Esophagus (tissue), 2 donors: ENCODE data around the gene DROSHA. TPM values are rescaled to one million over a fixed set of nuclear protein-coding genes. Genes with fewer than 3 reads are reported as not detected.

Experiments
- H3K27ac ChIP-seq, 2 donors: one replicate each; pipeline ENCODE4 v1.5.1; 2013; ENCODE audit warnings: low read depth in 2 of 2, mild to moderate bottlenecking in 2 of 2, inconsistent platforms in 1 of 2, low read length in 1 of 2, moderate library complexity in 1 of 2
- H3K27me3 ChIP-seq, 2 donors: one replicate each; pipeline ENCODE4 v1.6.1; 2013; ENCODE audit warnings: low read length in 2 of 2, control low read depth in 1 of 2, mild to moderate bottlenecking in 1 of 2; ENCODE audit not compliant: insufficient read depth in 2 of 2, control insufficient read depth in 1 of 2
- H3K36me3 ChIP-seq, 2 donors: one replicate each; pipeline ENCODE4 v1.6.1; 2013; ENCODE audit warnings: low read length in 1 of 2; ENCODE audit not compliant: control insufficient read depth in 2 of 2, insufficient read depth in 2 of 2
- H3K4me1 ChIP-seq, 2 donors: one replicate each; pipeline ENCODE4 v1.6.1; 2013; ENCODE audit warnings: low read length in 1 of 2; ENCODE audit not compliant: control insufficient read depth in 2 of 2, insufficient read depth in 2 of 2
- H3K4me3 ChIP-seq, 2 donors: one replicate each; pipeline ENCODE4 v1.5.1; 2013; ENCODE audit warnings: low read length in 2 of 2, mild to moderate bottlenecking in 2 of 2, low read depth in 1 of 2, moderate library complexity in 1 of 2
- H3K9me3 ChIP-seq, 2 donors: one replicate each; pipeline ENCODE4 v1.6.1; 2013; ENCODE audit warnings: mild to moderate bottlenecking in 2 of 2, low read depth in 1 of 2, low read length in 1 of 2, moderate library complexity in 1 of 2; ENCODE audit not compliant: control insufficient read depth in 2 of 2, insufficient read depth in 1 of 2
- WGBS, 2 donors: extraction: QIAGEN DNeasy Blood & Tissue Kit; methylation state at CpG; one replicate each; pipeline ENCODE4 v1.1.7; 2013; 5-methylcytosine and 5-hydroxymethylcytosine counted together
- polyA plus RNA-seq, 2 donors: library from polyadenylated mRNA; stranded (reverse); fragments of 200-250 nt; gene quantifications; one replicate each; pipeline ENCODE4 v1.2.3, GENCODE V29; 2013
- donor health status: healthy with polysubstance abuse.
- donor health status: Bipolar disorder and iron deficiency.

DROSHA gene
- polyA plus RNA-seq, 2 donors = 21.8 to 34.6 TPM

- Histone ChIP-seq H3K4me1 (peaks cover 3 to 4% of the 10 kb centered on the region in 2 donors), H3K9me3 (no peaks in the 10 kb centered on the region), H3K27me3 (no peaks in the 10 kb centered on the region), H3K27ac (no peak overlapping the region), H3K4me3 (no peak overlapping the region), H3K36me3 (peaks cover 4 to 9% of the 10 kb centered on the region in 2 donors)
- 87 to 88% methylated on average over 1 of the region's 1 CpG for WGBS, 2 donors
Measured at GRCh38 chr5:31534527-31535046, 2.7 kb upstream of the DROSHA start.

GRCh38 chr5:31531543-31531887, 378 bp downstream of the DROSHA start:
- 0% methylated on average over 13 of the region's 13 CpGs for WGBS, 2 donors
- no peaks in the 10 kb centered on the region for H3K27me3 ChIP-seq
- H3K36me3 ChIP-seq = peaks cover 5 to 21% of the 10 kb centered on the region in 2 donors
- H3K27ac ChIP-seq = peak overlapping the region; percentile 76 to 78
- no peaks in the 10 kb centered on the region for H3K9me3 ChIP-seq
- peak overlapping the region; percentile 76 to 91 for H3K4me3 ChIP-seq
- peaks cover 3 to 4% of the 10 kb centered on the region in 2 donors for H3K4me1 ChIP-seq

GRCh38 chr5:31530541-31531265, 1.2 kb downstream of the DROSHA start:
- 74% methylated on average over 9 of the region's 9 CpGs for WGBS, 2 donors
- H3K4me1 ChIP-seq = peaks cover 3 to 4% of the 10 kb centered on the region in 2 donors
- H3K27ac ChIP-seq = no peak overlapping the region
- H3K36me3 ChIP-seq = peaks cover 12 to 27% of the 10 kb centered on the region in 2 donors
- peak overlapping the region; percentile 76 to 91 for H3K4me3 ChIP-seq
- H3K9me3 ChIP-seq = no peaks in the 10 kb centered on the region
- no peaks in the 10 kb centered on the region for H3K27me3 ChIP-seq

GRCh38 chr5:31523041-31523440, 8.9 kb downstream of the DROSHA start:
- no peak overlapping the region for H3K4me3 ChIP-seq
- H3K4me1 ChIP-seq = no peaks in the 10 kb centered on the region

GRCh38 chr5:31516802-31517201, 15.1 kb downstream of the DROSHA start:
- H3K4me1 ChIP-seq = no peaks in the 10 kb centered on the region
- no peaks in the 10 kb centered on the region for H3K9me3 ChIP-seq
- peaks cover 5 to 11% of the 10 kb centered on the region in 2 donors for H3K36me3 ChIP-seq
- H3K27ac ChIP-seq = no peak overlapping the region
- no peaks in the 10 kb centered on the region for H3K27me3 ChIP-seq
- H3K4me3 ChIP-seq = no peak overlapping the region
- 63 to 69% methylated on average over 1 of the region's 1 CpG for WGBS, 2 donors

More at GRCh38 chr5:31523041-31523440, 8.9 kb downstream of the DROSHA start:
- Histone ChIP-seq H3K9me3 (no peaks in the 10 kb centered on the region), H3K27ac (no peak overlapping the region), H3K27me3 (no peaks in the 10 kb centered on the region), H3K36me3 (peaks cover 9 to 20% of the 10 kb centered on the region in 2 donors)
- WGBS, 2 donors = 99% methylated on average over 4 of the region's 4 CpGs

- Histone ChIP-seq H3K27me3 (no peaks in the 10 kb centered on the region), H3K4me3 (no peak overlapping the region), H3K9me3 (no peaks in the 10 kb centered on the region), H3K27ac (no peak overlapping the region), H3K4me1 (no peaks in the 10 kb centered on the region), H3K36me3 (peaks cover 3 to 26% of the 10 kb centered on the region in 2 donors)
- WGBS, 2 donors = 90 to 98% methylated on average over 4 of the region's 4 CpGs
Measured at GRCh38 chr5:31511305-31511704, 20.6 kb downstream of the DROSHA start.

GRCh38 chr5:31504529-31504928, 27.4 kb downstream of the DROSHA start:
- H3K9me3 ChIP-seq = no peaks in the 10 kb centered on the region
- no peak overlapping the region for H3K4me3 ChIP-seq
- H3K4me1 ChIP-seq = no peaks in the 10 kb centered on the region
- H3K36me3 ChIP-seq = peaks cover 21 to 38% of the 10 kb centered on the region in 2 donors
- no peak overlapping the region for H3K27ac ChIP-seq
- WGBS, 2 donors = 89 to 91% methylated on average over 10 of the region's 10 CpGs
- no peaks in the 10 kb centered on the region for H3K27me3 ChIP-seq

GRCh38 chr5:31502506-31502905, 29.4 kb downstream of the DROSHA start:
- H3K27ac ChIP-seq = no peak overlapping the region
- WGBS, 2 donors = 95 to 97% methylated on average over 4 of the region's 4 CpGs
- no peaks in the 10 kb centered on the region for H3K4me1 ChIP-seq
- H3K4me3 ChIP-seq = no peak overlapping the region
- no peaks in the 10 kb centered on the region for H3K27me3 ChIP-seq
- H3K36me3 ChIP-seq = peaks cover 26 to 42% of the 10 kb centered on the region in 2 donors
- H3K9me3 ChIP-seq = no peaks in the 10 kb centered on the region

GRCh38 chr5:31500256-31500655, 31.6 kb downstream of the DROSHA start:
- Histone ChIP-seq H3K27ac (no peak overlapping the region), H3K9me3 (no peaks in the 10 kb centered on the region), H3K36me3 (peaks cover 37 to 60% of the 10 kb centered on the region in 2 donors), H3K4me1 (no peaks in the 10 kb centered on the region), H3K27me3 (no peaks in the 10 kb centered on the region), H3K4me3 (no peak overlapping the region)
- 92 to 96% methylated on average over 4 of the region's 4 CpGs for WGBS, 2 donors

- Histone ChIP-seq H3K36me3 (peaks cover 20 to 49% of the 10 kb centered on the region in 2 donors), H3K4me1 (no peaks in the 10 kb centered on the region), H3K27me3 (no peaks in the 10 kb centered on the region), H3K4me3 (no peak overlapping the region), H3K27ac (no peak overlapping the region), H3K9me3 (no peaks in the 10 kb centered on the region)
- WGBS, 2 donors = 95 to 98% methylated on average over 6 of the region's 6 CpGs
Measured at GRCh38 chr5:31496891-31497290, 35.0 kb downstream of the DROSHA start.
